ENCODE measurements around the gene NF2.

Gene NF2

GRCh38 chr22:29690476-29690875 is 87.0 kb downstream of the NF2 start:
- no peak overlapping the region for H3K4me2 ChIP-seq (ENCODE audit: low read depth, low read length, poor library complexity, severe bottlenecking)
- H3F3A ChIP-seq (ENCODE audit: low read depth): no peaks in the 10 kb centered on the region
- H3K9ac ChIP-seq (ENCODE audit: low read depth, low read length, poor library complexity, severe bottlenecking): no peak overlapping the region
- H3K4me3 ChIP-seq (ENCODE audit: low read length, poor library complexity, severe bottlenecking): no peak overlapping the region
- no peak for TF ChIP-seq EZH2phosphoT487 (IDR thresholded peaks at IDR 0.05; ENCODE audit: borderline replicate concordance)
- TF ChIP-seq CTCF (conservative IDR thresholded peaks at IDR 0.05; ENCODE audit: low read length): no peak
- H2AFZ ChIP-seq (ENCODE audit: low read length): no peak overlapping the region
- no peaks in the 10 kb centered on the region for H4K20me1 ChIP-seq (ENCODE audit: insufficient read depth, low read length, poor library complexity, severe bottlenecking)
- no peaks in the 10 kb centered on the region for H3K79me2 ChIP-seq (ENCODE audit: insufficient read depth, low read length)
- peaks cover 43% of the 10 kb centered on the region; the same call in 1 of the 2 replicates for H3K36me3 ChIP-seq (ENCODE audit: insufficient read depth, low read length)
- no peaks in the 10 kb centered on the region for H3K9me3 ChIP-seq (ENCODE audit: insufficient read depth, low read depth, low read length)
- H3K9me2 ChIP-seq (replicated peaks; ENCODE audit: low read depth, low read length): no peaks in the 10 kb centered on the region
- no peaks in the 10 kb centered on the region for H3K4me1 ChIP-seq (ENCODE audit: insufficient read depth, low read length, poor library complexity, severe bottlenecking)
- H3K27me3 ChIP-seq (ENCODE audit: insufficient read depth, low read length, poor library complexity, severe bottlenecking): no peaks in the 10 kb centered on the region

GRCh38 chr22:29691636-29692326 is 88.3 kb downstream of the NF2 start:
- Histone ChIP-seq H3K4me2 (ENCODE audit: low read depth, low read length, poor library complexity, severe bottlenecking) (no peak overlapping the region), H3K4me3 (ENCODE audit: low read length, poor library complexity, severe bottlenecking) (no peak overlapping the region), H2AFZ (ENCODE audit: low read length) (no peak overlapping the region), H4K20me1 (ENCODE audit: insufficient read depth, low read length, poor library complexity, severe bottlenecking) (no peaks in the 10 kb centered on the region), H3K27me3 (ENCODE audit: insufficient read depth, low read length, poor library complexity, severe bottlenecking) (no peaks in the 10 kb centered on the region), H3F3A (ENCODE audit: low read depth) (no peaks in the 10 kb centered on the region), H3K4me1 (ENCODE audit: insufficient read depth, low read length, poor library complexity, severe bottlenecking) (no peaks in the 10 kb centered on the region), H3K79me2 (ENCODE audit: insufficient read depth, low read length) (no peaks in the 10 kb centered on the region), H3K9me2 (replicated peaks; ENCODE audit: low read depth, low read length) (no peaks in the 10 kb centered on the region), H3K9me3 (ENCODE audit: insufficient read depth, low read depth, low read length) (no peaks in the 10 kb centered on the region), H3K9ac (ENCODE audit: low read depth, low read length, poor library complexity, severe bottlenecking) (no peak overlapping the region), H3K36me3 (ENCODE audit: insufficient read depth, low read length) (peaks cover 40% of the 10 kb centered on the region; the same call in 1 of the 2 replicates)
- TF ChIP-seq CTCF (conservative IDR thresholded peaks at IDR 0.05; ENCODE audit: low read length) (no peak), EZH2phosphoT487 (IDR thresholded peaks at IDR 0.05; ENCODE audit: borderline replicate concordance) (no peak)

- no peaks in the 10 kb centered on the region for H3K4me1 ChIP-seq (ENCODE audit: insufficient read depth, low read length, poor library complexity, severe bottlenecking)
- H3K4me3 ChIP-seq (ENCODE audit: low read length, poor library complexity, severe bottlenecking): no peak overlapping the region
- H3K9me3 ChIP-seq (ENCODE audit: insufficient read depth, low read depth, low read length): no peaks in the 10 kb centered on the region
- no peak overlapping the region for H3K9ac ChIP-seq (ENCODE audit: low read depth, low read length, poor library complexity, severe bottlenecking)
- peaks cover 44% of the 10 kb centered on the region; the same call in 1 of the 2 replicates for H3K36me3 ChIP-seq (ENCODE audit: insufficient read depth, low read length)
- no peaks in the 10 kb centered on the region for H3K9me2 ChIP-seq (replicated peaks; ENCODE audit: low read depth, low read length)
- no peaks in the 10 kb centered on the region for H4K20me1 ChIP-seq (ENCODE audit: insufficient read depth, low read length, poor library complexity, severe bottlenecking)
- H3K27me3 ChIP-seq (ENCODE audit: insufficient read depth, low read length, poor library complexity, severe bottlenecking): no peaks in the 10 kb centered on the region
- H3K79me2 ChIP-seq (ENCODE audit: insufficient read depth, low read length): no peaks in the 10 kb centered on the region
- no peaks in the 10 kb centered on the region for H3F3A ChIP-seq (ENCODE audit: low read depth)
- no peak overlapping the region for H3K4me2 ChIP-seq (ENCODE audit: low read depth, low read length, poor library complexity, severe bottlenecking)
- no peak overlapping the region for H2AFZ ChIP-seq (ENCODE audit: low read length)
- TF ChIP-seq EZH2phosphoT487 (IDR thresholded peaks at IDR 0.05; ENCODE audit: borderline replicate concordance): no peak
- no peak for TF ChIP-seq CTCF (conservative IDR thresholded peaks at IDR 0.05; ENCODE audit: low read length)
These were observed 88.9 kb downstream of the NF2 start for GRCh38 chr22:29692327-29692640.
